Central memory CD8-positive, alpha-beta T cell (primary cell): Measurements from ENCODE around the gene MROH7.

Experiments used
- ATAC-seq: fragments of 150-1000 bp; cut with Tn5 transposase; replicated peaks from 2 replicates; pipeline ENCODE4 v1.10.0; 2022; ENCODE audit warnings: mild to moderate bottlenecking, moderate FRiP score, moderate number of reproducible peaks; ENCODE audit not compliant: poor library complexity, severe bottlenecking; ENCODE audit errors: extremely low read depth
- DNase-seq, 2 donors: peaks; one replicate each; pipeline ENCODE4 v3.0.0; 2021; ENCODE audit warnings: low spot score in 2 of 2
- H3K27ac Mint-ChIP-seq: one replicate; pipeline ENCODE4 v1.8.0; 2022; ENCODE audit warnings: low read depth, mild to moderate bottlenecking, moderate library complexity, mixed read lengths
- H3K27me3 Mint-ChIP-seq: one replicate; pipeline ENCODE4 v1.8.0; 2022; ENCODE audit warnings: mixed read lengths
- H3K36me3 Mint-ChIP-seq: one replicate; pipeline ENCODE4 v1.8.0; 2022; ENCODE audit warnings: mild to moderate bottlenecking, moderate library complexity, mixed read lengths; ENCODE audit not compliant: insufficient read depth
- H3K4me1 Mint-ChIP-seq: one replicate; pipeline ENCODE4 v1.8.0; 2022; ENCODE audit warnings: mixed read lengths
- H3K4me3 Mint-ChIP-seq: one replicate; pipeline ENCODE4 v1.8.0; 2022; ENCODE audit warnings: mild to moderate bottlenecking, moderate library complexity, mixed read lengths
- H3K9me3 Mint-ChIP-seq: one replicate; pipeline ENCODE4 v1.8.0; 2022; ENCODE audit warnings: mixed read lengths

The MROH7 gene

DNA sequence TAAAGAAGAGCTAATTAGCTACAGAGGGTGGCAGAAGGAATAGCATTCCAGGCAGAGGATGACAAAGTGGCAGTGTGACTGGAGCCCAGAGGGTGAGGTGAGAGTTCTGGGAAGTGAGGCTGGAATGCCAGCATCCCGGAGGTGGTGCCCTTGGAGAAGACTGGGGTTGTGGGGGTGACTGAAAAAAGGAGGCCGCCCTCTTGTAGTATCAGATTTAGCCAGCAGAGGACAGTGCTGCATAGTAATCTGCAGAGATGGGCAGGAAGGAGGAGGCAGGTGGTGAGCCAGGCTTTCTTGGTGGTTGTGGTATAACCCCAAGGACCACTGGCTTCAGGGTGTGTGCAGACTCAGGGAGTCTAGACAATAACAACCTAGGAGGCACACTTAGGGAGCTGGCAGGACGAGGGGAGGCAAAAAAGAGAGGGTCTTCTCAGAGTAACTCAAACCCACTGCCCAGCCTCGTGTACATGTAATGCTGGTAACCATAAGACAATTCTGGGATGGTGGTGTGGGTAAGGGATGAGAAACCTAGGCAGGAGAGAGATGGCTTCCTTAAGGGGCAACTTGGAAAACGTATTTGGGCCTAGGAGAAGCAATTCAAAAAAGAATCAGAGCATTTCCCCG lies 30.5 kb downstream of the MROH7 start:
- H3K36me3 Mint-ChIP-seq: no peaks in the 10 kb centered on the region
- H3K27ac Mint-ChIP-seq: no peak overlapping the region
- no peaks in the 10 kb centered on the region for H3K9me3 Mint-ChIP-seq
- H3K27me3 Mint-ChIP-seq: no peaks in the 10 kb centered on the region
- no peak overlapping the region for H3K4me3 Mint-ChIP-seq
- ATAC-seq: peak; percentile 84
- peaks cover 12% of the 10 kb centered on the region for H3K4me1 Mint-ChIP-seq
- DNase-seq: peak; percentile 59 to 63

DNA sequence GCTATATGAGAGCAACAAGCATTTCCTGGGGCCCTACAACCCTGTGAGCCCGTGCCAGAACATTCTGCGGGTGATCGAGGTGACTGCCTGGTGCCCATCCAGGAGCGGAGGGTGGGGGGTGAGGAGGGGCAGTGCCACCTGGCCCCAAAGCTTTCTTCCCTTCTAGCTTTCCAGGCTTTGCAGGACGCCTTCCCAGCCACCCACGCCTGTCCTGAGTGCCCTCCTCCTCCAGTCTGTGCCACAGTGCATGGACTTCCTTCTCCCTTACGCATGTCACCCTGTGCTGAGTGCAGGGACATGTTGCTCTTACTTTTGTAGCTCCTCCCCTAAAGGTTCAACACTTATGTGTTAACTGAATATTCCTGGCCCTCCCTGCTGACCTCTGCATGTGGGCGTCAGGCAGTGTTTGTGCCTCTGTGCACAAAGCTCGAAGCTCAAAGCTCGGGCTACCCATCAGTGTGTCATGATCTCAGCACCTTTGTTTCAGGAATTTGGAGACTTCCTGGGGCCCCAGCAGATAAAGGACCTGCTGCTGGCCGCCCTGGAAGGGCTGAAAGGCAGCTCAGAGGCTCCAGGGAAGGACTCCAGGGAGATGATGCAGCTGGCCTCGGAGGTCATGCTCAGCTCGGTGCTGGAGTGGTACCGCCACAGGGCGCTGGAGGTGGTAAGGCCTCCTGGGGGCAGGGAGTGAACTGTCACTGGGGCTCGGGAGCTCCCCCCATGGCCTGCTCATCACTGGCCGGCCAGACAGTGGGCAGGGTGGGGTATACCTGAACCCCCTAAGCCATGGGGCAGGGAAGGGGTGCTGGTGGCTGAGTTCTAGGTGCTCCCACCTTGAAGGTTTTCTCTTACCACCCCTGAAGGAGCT lies 37.4 kb downstream of the MROH7 start:
- Mint-ChIP-seq H3K36me3 (no peaks in the 10 kb centered on the region), H3K27ac (no peak overlapping the region), H3K4me3 (no peak overlapping the region), H3K4me1 (no peaks in the 10 kb centered on the region), H3K9me3 (no peaks in the 10 kb centered on the region), H3K27me3 (no peaks in the 10 kb centered on the region)
- ATAC-seq (no peak), DNase-seq (no peak)

GRCh38 chr1:54679706-54680105 lies 38.1 kb downstream of the MROH7 start:
- Mint-ChIP-seq H3K9me3 (no peaks in the 10 kb centered on the region), H3K4me3 (no peak overlapping the region), H3K4me1 (no peaks in the 10 kb centered on the region), H3K36me3 (no peaks in the 10 kb centered on the region), H3K27ac (no peak overlapping the region), H3K27me3 (no peaks in the 10 kb centered on the region)
- DNase-seq (no peak), ATAC-seq (no peak)

GRCh38 chr1:54680387-54680786 lies 38.8 kb downstream of the MROH7 start:
- Mint-ChIP-seq H3K4me1 (no peaks in the 10 kb centered on the region), H3K27me3 (no peaks in the 10 kb centered on the region), H3K36me3 (no peaks in the 10 kb centered on the region), H3K27ac (no peak overlapping the region), H3K4me3 (no peak overlapping the region), H3K9me3 (no peaks in the 10 kb centered on the region)
- no peak for DNase-seq
- ATAC-seq: no peak

DNA sequence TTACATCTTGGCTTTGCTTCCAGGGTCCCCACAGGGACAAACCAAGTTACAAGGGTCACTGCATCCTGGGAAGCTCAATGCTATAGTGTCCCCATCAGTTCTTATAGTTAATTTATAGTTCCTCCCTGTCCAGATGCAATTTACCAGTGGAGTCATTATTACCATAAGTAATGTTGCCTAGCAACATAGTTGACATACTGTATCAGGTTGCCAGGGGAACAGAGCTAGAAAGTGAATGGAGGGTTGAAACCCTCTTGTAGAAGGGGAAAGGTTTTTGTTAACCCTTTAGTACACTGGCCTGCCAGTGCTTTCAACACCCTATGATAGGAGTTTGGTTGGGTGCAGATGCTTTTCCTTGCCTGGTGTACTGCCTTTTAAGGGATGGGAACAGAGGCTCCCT lies 39.8 kb downstream of the MROH7 start:
- ATAC-seq (no peak), DNase-seq (no peak)
- Mint-ChIP-seq H3K36me3 (no peaks in the 10 kb centered on the region), H3K27me3 (no peaks in the 10 kb centered on the region), H3K4me1 (no peaks in the 10 kb centered on the region), H3K9me3 (no peaks in the 10 kb centered on the region), H3K4me3 (no peak overlapping the region), H3K27ac (no peak overlapping the region)

DNA sequence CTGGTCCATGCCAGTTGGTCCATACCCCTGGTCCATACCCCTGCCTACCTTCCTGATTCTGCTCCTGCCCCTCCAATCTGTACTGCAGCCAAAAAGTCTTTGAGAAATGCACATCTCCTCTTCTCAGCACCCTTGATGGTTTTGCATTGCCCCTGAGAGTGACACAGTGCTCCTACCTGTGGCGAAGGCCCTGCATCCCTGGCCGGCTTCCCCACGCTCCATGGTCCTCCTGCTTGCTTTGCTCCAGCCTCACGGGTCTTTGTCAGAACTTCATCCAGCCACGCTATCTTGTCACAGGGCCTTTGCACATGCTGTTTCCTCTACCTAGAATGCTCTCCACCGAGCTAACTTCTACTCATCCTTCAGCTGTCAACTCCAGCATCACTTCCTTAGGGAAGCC lies 41.9 kb downstream of the MROH7 start:
- H3K27ac Mint-ChIP-seq: no peak overlapping the region
- no peak overlapping the region for H3K4me3 Mint-ChIP-seq
- DNase-seq: no peak
- H3K4me1 Mint-ChIP-seq: no peaks in the 10 kb centered on the region
- no peaks in the 10 kb centered on the region for H3K36me3 Mint-ChIP-seq
- ATAC-seq: no peak
- no peaks in the 10 kb centered on the region for H3K9me3 Mint-ChIP-seq
- H3K27me3 Mint-ChIP-seq: peaks cover 2% of the 10 kb centered on the region

- Mint-ChIP-seq H3K36me3 (no peaks in the 10 kb centered on the region), H3K9me3 (no peaks in the 10 kb centered on the region), H3K27ac (no peak overlapping the region), H3K27me3 (peaks cover 14% of the 10 kb centered on the region), H3K4me1 (no peaks in the 10 kb centered on the region), H3K4me3 (no peak overlapping the region)
- DNase-seq (no peak), ATAC-seq (no peak)
Measured at GRCh38 chr1:54685335-54685905, 43.8 kb downstream of the MROH7 start.

DNA sequence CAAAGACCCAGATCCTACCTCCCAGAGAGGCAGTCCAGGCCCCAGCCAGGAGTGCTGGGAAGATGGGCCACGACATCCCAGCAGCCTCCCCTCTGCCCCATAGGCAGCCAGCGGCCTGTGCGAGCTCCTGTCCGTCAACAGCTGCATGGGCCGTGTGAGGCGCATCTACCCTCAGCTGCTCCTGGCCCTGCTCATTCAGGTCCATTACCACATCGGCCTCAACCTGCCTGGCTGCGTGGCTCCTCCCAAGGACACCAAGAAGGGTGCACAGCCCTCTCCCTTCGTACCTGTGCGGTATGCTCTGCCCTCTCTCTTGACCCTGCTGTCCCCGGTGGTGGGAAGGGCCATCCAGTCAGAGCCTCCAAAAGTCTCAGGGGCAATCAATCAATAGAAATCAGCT lies 44.6 kb downstream of the MROH7 start:
- no peak for ATAC-seq
- Mint-ChIP-seq H3K36me3 (no peaks in the 10 kb centered on the region), H3K4me3 (no peak overlapping the region), H3K27ac (no peak overlapping the region), H3K27me3 (peaks cover 14% of the 10 kb centered on the region), H3K4me1 (no peaks in the 10 kb centered on the region), H3K9me3 (no peaks in the 10 kb centered on the region)
- no peak for DNase-seq

DNA sequence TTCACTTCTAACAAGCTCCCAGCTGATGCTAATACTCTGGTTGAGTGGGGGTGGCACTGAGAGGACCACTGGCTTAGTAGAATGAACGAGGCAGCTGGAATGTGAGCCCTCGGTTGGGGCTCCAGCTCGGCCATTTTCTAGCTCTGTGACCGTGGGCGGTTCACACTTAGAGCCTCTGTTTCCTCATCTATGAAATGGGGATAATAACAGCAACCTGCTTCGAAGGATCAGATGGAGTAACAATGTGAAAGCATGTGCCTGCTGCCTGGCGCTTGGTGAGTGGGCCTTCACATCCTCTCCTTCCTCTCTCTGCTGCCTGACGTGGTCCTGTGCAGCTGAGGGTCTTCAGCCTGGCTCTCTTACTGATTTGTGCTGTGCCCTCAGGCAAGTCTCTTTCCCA lies 53.2 kb downstream of the MROH7 start:
- Mint-ChIP-seq H3K9me3 (no peaks in the 10 kb centered on the region), H3K27ac (no peak overlapping the region), H3K4me3 (no peak overlapping the region), H3K4me1 (no peaks in the 10 kb centered on the region), H3K27me3 (peaks cover 41% of the 10 kb centered on the region), H3K36me3 (peaks cover 2% of the 10 kb centered on the region)
- DNase-seq (no peak), ATAC-seq (no peak)

DNA sequence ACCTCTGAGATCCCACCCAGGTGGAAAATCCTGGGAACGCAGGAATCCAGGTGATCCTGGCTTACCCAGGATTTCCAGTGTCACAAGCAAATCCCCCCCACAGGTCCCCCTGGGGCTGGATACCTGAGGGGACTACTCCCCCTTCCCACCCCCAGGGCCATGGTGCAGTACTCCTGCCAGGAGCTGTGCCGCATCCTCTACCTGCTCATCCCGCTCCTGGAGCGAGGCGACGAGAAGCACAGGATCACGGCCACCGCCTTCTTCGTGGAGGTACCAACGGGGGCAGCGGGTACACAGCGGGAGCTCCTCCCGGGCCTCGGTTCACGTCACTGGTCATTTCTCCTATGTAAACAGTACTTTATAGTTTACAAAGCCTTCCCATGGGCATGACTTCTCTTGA lies 53.6 kb downstream of the MROH7 start:
- H3K27me3 Mint-ChIP-seq: peaks cover 43% of the 10 kb centered on the region
- H3K36me3 Mint-ChIP-seq: peaks cover 2% of the 10 kb centered on the region
- H3K9me3 Mint-ChIP-seq: no peaks in the 10 kb centered on the region
- H3K4me1 Mint-ChIP-seq: no peaks in the 10 kb centered on the region
- H3K4me3 Mint-ChIP-seq: no peak overlapping the region
- no peak for DNase-seq
- no peak for ATAC-seq
- no peak overlapping the region for H3K27ac Mint-ChIP-seq

GRCh38 chr1:54695764-54696163 lies 54.2 kb downstream of the MROH7 start:
- Mint-ChIP-seq H3K27me3 (peaks cover 43% of the 10 kb centered on the region), H3K4me3 (no peak overlapping the region), H3K27ac (no peak overlapping the region), H3K4me1 (no peaks in the 10 kb centered on the region), H3K9me3 (no peaks in the 10 kb centered on the region), H3K36me3 (peaks cover 2% of the 10 kb centered on the region)
- ATAC-seq: no peak
- DNase-seq: no peak

GRCh38 chr1:54696262-54696661 lies 54.7 kb downstream of the MROH7 start:
- Mint-ChIP-seq H3K9me3 (no peaks in the 10 kb centered on the region), H3K36me3 (peaks cover 2% of the 10 kb centered on the region), H3K27me3 (peaks cover 43% of the 10 kb centered on the region), H3K4me3 (no peak overlapping the region), H3K27ac (no peak overlapping the region), H3K4me1 (no peaks in the 10 kb centered on the region)
- ATAC-seq (no peak), DNase-seq (no peak)

DNA sequence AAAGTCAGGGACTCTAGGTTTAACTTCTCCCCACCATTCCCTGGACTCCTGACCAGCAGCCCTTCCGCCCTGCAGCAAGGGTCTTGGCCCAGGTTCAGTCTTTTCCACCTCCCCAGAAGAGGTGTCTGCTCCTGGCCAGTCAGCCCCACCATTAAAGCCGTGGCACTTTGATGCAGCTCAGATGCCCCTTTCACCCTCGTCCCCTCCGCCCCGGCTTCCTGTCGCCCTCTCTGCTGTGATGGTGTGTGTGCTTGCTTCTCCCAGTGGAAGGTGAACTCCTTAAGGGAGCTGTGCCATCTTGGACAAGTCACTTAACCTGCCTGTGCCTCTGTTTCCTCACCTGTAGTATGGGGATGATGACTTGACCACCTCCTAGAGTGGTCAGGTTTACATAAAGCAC lies 56.3 kb downstream of the MROH7 start:
- DNase-seq (no peak), ATAC-seq (no peak)
- Mint-ChIP-seq H3K27ac (no peak overlapping the region), H3K4me1 (no peaks in the 10 kb centered on the region), H3K36me3 (no peaks in the 10 kb centered on the region), H3K27me3 (peaks cover 49% of the 10 kb centered on the region), H3K4me3 (no peak overlapping the region), H3K9me3 (no peaks in the 10 kb centered on the region)
